Right lobe of liver (tissue), 6 donors: ENCODE data around the gene SH3RF3. TPM values are rescaled to one million over a fixed set of nuclear protein-coding genes. Genes with fewer than 3 reads are reported as not detected.

Experiments used
- ATAC-seq, 4 donors: fragments of 200-7000 bp; cut with Tn5 transposase; one replicate each; pipeline ENCODE4 v1.9.1; 2020; ENCODE audit warnings: mild to moderate bottlenecking in 4 of 4, moderate library complexity in 4 of 4
- DNase-seq, 3 donors: peaks; one replicate each; pipeline ENCODE4 v3.0.0-alpha.2; 2020
- H3K27ac ChIP-seq, 3 donors: fragments of 200-600 bp; one replicate each; pipeline ENCODE4 v1.8.0; 2022
- H3K27me3 ChIP-seq, 2 donors: fragments of 200-600 bp; one replicate each; pipeline ENCODE4 v1.8.0; 2022
- H3K36me3 ChIP-seq, 4 donors: fragments of 200-600 bp; sonication (generic) in 1 of 4; one replicate each; pipeline versions ENCODE4 v1.5.1 to v1.8.0; 2017 to 2022; ENCODE audit warnings: control low read depth in 1 of 4
- H3K4me1 ChIP-seq, 4 donors: fragments of 200-600 bp; sonication (generic) in 1 of 4; one replicate each; pipeline versions ENCODE4 v1.5.1 to v1.8.0; 2017 to 2022; ENCODE audit warnings: control low read depth in 1 of 4
- H3K4me3 ChIP-seq, 3 donors: fragments of 200-600 bp; one replicate each; pipeline ENCODE4 v1.8.0; 2022
- H3K9me3 ChIP-seq, 4 donors: fragments of 200-600 bp; sonication (generic) in 1 of 4; one replicate each; pipeline versions ENCODE4 v1.5.1 to v1.8.0; 2017 to 2022; ENCODE audit warnings: control low read depth in 1 of 4
- POLR2A ChIP-seq: fragments of 450-650 bp; IDR thresholded peaks from one replicate; pipeline ENCODE4 v1.6.1; 2017; ENCODE audit warnings: antibody characterized with exemption, mild to moderate bottlenecking
- WGBS: methylation state at CpG from one replicate; pipeline ENCODE4 v1.1.6; 2018; ENCODE audit warnings: low coverage, low lambda C conversion rate; ENCODE audit not compliant: insufficient coverage; ENCODE audit errors: missing lambda C conversion rate; 5-methylcytosine and 5-hydroxymethylcytosine counted together
- intact Hi-C, 2 donors: fragments of 100-400 bp; cut with DNase I; formaldehyde crosslinking; loops; one replicate each; pipeline versions ENCODE4 v1.11.2 to v1.14.1; 2022
- total RNA-seq, 6 experiments: library from RNA; depleted of rRNA in 2 of 6; stranded (reverse); fragments of >200 nt in 2 of 6; fragmentation: NEBNext Ultra II Directional in 3 of 6; extraction: Animal tissue kit (Norgen Biotek cat#: 25700) in 3 of 6; gene quantifications; one replicate each; pipeline versions ENCODE4 v1.1.0 to v1.2.4, GENCODE V29; 2016 to 2023
- TF ChIP-seq, protein P1 (sequence below), 4 donors: fragments of 200-600 bp in 3 of 4; fragments of 450-650 bp in 1 of 4; IDR thresholded peaks; one replicate each; pipeline versions ENCODE4 v1.5.1 to v1.8.0; 2016 to 2022; ENCODE audit warnings: antibody characterized with exemption in 4 of 4, mild to moderate bottlenecking in 2 of 4
- donor health status: DM: no; HTN: yes; CAD: no.
- donor health status: DM: no; HTN: no; CAD: no.
- donor health status: DM: no; HTN: no; CAD: no.
- donor health status: DM: no; HTN: yes; CAD: no.
- donor health status: DM: no; HTN: yes; CAD: no.

Gene SH3RF3
- total RNA-seq, 6 experiments from 2014 or later: 0.68 to 1.6 (median 1.2) TPM

DNA sequence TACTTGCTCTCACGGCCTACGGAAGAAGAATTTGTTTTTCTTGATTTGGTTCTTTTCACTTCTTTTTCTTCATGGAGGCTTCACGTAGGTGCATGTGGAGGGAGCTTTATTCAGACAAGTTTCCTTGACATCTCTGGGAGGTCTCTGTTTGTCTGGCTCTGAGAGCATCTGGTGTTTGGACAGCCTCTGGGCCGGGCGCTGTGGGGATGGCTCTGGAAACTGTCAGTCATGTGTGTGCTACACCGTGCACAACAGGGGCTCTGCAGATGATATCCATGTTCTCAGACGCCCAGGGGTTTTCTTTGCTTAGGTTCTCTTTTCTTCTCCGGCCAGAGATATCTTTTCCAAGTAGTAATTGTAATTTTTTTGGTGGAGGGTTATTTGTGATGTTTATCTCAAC is 130.7 kb downstream of the SH3RF3 start:
- no peaks in the 10 kb centered on the region for H3K9me3 ChIP-seq
- WGBS: 77% methylated on average over 8 of the region's 8 CpGs
- no peaks in the 10 kb centered on the region for H3K27me3 ChIP-seq
- no peak overlapping the region for H3K4me3 ChIP-seq
- H3K27ac ChIP-seq: no peak overlapping the region
- no peaks in the 10 kb centered on the region for H3K4me1 ChIP-seq
- DNase-seq (no peak), ATAC-seq (no peak)
- H3K36me3 ChIP-seq: no peaks in the 10 kb centered on the region
- intact Hi-C loops: no loop called here
- no peak for TF ChIP-seq POLR2A
- TF ChIP-seq, protein P1, sequence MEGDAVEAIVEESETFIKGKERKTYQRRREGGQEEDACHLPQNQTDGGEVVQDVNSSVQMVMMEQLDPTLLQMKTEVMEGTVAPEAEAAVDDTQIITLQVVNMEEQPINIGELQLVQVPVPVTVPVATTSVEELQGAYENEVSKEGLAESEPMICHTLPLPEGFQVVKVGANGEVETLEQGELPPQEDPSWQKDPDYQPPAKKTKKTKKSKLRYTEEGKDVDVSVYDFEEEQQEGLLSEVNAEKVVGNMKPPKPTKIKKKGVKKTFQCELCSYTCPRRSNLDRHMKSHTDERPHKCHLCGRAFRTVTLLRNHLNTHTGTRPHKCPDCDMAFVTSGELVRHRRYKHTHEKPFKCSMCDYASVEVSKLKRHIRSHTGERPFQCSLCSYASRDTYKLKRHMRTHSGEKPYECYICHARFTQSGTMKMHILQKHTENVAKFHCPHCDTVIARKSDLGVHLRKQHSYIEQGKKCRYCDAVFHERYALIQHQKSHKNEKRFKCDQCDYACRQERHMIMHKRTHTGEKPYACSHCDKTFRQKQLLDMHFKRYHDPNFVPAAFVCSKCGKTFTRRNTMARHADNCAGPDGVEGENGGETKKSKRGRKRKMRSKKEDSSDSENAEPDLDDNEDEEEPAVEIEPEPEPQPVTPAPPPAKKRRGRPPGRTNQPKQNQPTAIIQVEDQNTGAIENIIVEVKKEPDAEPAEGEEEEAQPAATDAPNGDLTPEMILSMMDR (IDR thresholded peaks at IDR 0.05): no peak

DNA sequence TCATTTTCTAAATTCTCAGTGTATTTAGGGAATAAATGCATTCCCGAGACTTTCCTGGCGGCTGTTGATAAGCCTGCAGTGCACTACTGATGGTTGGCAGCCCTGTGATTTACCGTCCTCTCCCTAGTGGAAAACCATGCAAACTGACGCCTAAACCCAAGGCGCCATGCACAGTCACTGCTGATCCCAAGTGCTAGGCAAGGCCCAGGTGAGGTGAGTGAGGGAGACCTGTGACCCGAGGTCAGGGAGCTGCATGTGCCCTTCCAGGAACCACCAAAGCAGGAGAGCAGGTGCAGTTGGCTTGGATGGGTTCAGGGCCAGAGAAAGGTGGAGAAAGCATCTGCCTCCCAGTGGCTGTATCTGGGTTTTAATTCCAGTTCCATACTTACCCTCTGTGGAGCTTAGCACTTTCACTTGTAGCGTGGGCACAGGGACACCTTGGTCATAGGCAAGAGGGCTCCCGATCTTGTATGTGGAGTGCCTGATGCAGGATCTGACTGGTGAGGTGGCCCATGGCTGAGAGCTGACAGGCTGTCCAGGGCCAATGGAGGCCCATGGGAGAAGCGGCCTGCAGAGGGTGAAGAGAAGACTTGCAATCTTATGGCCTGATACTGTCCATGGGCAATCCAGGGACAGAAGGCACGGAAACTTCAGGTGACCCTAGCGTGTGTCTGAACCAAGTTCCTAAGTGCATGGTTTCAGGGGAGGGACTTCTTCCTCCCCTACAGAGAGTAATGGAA is 131.3 kb downstream of the SH3RF3 start:
- Histone ChIP-seq H3K9me3 (no peaks in the 10 kb centered on the region), H3K27me3 (no peaks in the 10 kb centered on the region), H3K27ac (no peak overlapping the region), H3K36me3 (no peaks in the 10 kb centered on the region), H3K4me1 (no peaks in the 10 kb centered on the region), H3K4me3 (no peak overlapping the region)
- intact Hi-C loops: no loop called here
- 78% methylated on average over 9 of the region's 11 CpGs for WGBS
- TF ChIP-seq POLR2A: no peak
- TF ChIP-seq, protein P1 (IDR thresholded peaks at IDR 0.05): no peak
- ATAC-seq (no peak), DNase-seq (peak in 1 of 3 donors; percentile 40)

DNA sequence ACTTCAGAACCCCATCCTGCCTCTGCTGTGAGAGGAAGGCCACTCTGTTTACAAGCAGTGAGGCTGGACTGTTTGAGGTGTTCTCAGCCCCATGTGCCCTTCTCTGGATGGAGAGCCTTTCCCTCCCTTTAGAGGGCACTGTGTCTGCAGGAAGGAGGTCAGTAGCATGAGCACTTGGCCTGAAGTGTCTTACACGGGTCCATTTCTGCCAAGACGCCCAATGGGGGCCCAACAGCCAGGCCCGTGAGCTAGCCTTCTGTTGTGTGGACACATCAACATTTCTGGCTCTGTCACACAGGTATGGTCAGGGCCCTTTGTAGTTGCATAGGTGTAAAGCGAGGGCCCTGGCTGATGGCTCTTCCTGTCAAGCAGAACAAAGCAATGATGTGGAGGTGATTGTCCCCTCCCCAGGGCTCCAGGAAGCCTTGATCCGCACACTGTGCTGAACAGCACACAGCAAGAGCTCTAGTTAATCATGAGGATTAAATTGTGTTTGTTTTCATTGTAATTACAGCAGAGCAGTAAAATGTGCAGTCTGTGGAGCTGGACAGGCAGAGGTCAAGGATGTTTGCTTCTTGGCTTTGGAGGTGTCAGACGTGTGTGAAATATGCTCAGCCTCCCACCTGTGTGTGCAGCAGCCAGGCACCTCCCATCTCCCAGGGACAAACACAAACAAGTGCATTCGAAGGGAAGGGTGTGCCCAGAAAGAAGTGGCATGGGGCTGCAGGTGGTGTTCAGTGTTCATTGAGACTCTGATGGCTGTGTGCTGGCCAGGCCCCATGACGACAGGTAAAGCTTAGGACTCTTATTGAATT is 132.1 kb downstream of the SH3RF3 start:
- Histone ChIP-seq H3K27me3 (no peaks in the 10 kb centered on the region), H3K4me3 (no peak overlapping the region), H3K36me3 (no peaks in the 10 kb centered on the region), H3K9me3 (no peaks in the 10 kb centered on the region), H3K27ac (no peak overlapping the region), H3K4me1 (no peaks in the 10 kb centered on the region)
- 21% methylated on average over 2 of the region's 8 CpGs for WGBS
- ATAC-seq (peak in 2 of 4 donors; percentile 32 to 45), DNase-seq (peak in 1 of 3 donors; percentile 26)
- intact Hi-C loops: no loop called here
- TF ChIP-seq, protein P1 (IDR thresholded peaks at IDR 0.05): no peak
- TF ChIP-seq POLR2A: no peak

DNA sequence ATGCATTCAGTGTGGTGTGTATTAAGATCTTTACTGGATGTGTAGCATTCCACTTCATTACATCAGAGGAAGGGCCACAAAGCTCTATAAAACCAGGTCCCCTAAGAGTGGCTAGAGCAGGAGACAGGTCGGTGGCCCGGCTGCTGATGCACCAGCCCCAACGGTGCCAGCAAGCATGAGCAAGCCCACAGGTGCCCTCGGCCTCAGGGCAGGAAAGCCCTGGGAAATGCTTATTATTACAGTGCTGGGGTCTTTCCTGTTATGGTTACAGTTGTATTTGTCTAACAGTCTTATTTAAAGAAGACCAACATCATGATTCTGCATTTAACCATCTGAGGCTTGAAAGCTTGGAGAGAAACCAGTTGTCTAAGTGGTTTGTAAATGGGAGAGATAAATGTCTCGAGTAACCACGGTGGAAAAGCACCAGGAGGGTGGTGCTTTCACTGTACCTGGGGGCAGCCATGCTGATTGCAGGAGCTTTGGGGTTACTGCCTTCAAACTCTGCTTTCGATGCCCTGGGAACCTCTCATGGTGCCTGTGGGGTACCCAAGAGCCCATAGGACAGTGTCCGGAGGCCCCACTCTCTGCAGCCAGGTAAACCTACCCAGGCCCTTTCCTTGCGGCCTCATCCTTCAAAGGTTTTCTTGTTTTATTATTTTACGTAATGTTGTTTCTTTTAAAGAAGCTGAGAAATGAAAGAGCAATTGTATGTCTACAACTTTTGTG is 133.1 kb downstream of the SH3RF3 start:
- no peaks in the 10 kb centered on the region for H3K36me3 ChIP-seq
- ATAC-seq: no peak
- H3K4me3 ChIP-seq: no peak overlapping the region
- intact Hi-C loops: no loop called here
- no peaks in the 10 kb centered on the region for H3K4me1 ChIP-seq
- no peaks in the 10 kb centered on the region for H3K27me3 ChIP-seq
- TF ChIP-seq, protein P1 (IDR thresholded peaks at IDR 0.05): no peak
- TF ChIP-seq POLR2A: no peak
- no peaks in the 10 kb centered on the region for H3K9me3 ChIP-seq
- DNase-seq: peak in 1 of 3 donors; percentile 23
- no peak overlapping the region for H3K27ac ChIP-seq
- WGBS: 100% methylated on average over 3 of the region's 10 CpGs
